Measurements from ENCODE around the gene S100PBP. TPM values are rescaled to one million over a fixed set of nuclear protein-coding genes. Genes with fewer than 3 reads are reported as not detected.
"Not testable (repeated sequence)": the region's sequence is repeated elsewhere in the genome, so short reads cannot be mapped to it uniquely, and the experiment has no call there.

The S100PBP gene
- total and polyA plus RNA-seq, 2 donors: 24.6 to 29.1 TPM

DNA sequence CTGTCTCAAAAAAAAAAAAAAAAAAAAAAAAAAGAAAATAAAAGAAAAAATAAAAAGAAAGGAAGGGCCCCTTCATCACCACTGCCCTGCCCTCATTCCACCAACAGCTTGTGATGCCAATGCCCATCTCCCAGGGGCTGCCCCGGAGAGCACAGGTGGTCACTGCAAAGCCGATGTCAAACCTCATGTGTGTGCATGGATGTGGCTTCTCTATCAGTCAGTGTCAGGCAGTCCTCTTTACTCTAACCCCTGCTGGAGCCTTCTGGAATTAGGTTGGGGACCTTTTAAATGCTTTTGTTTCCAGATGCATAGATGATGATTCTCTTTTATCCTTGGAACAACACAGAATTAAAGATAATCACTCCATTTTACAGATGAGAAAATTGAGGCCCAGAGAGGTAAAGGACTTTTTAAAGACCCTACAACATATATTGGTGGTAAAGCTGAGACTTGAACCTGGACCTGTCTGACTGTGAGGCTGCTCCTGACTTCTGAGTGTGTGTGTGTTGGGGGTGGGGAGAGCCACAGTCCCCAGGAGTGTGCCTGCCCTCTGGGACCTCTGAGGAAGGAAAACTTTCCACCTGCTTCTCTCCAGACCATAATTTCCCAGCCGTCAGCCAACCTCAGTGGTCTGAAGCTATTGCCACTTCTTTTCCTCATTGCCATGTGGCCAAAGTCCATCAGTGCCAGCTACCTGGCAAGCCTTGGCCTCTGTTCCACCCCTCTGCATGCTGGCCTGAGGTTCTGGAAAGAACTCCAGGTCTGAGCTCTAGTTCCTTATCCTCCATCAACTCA, 86.7 kb downstream of the S100PBP start:
- Histone ChIP-seq H3K27ac (ENCODE audit: low read depth in 1 of 2, low read length in 1 of 2) (no peak overlapping the region), H3K36me3 (ENCODE audit: control insufficient read depth in 2 of 2, insufficient read depth in 2 of 2, low read length in 1 of 2) (no peaks in the 10 kb centered on the region), H3K4me3 (ENCODE audit: low read length in 2 of 2) (no peak overlapping the region), H3K27me3 (ENCODE audit: control insufficient read depth in 2 of 2, insufficient read depth in 1 of 2, low read length in 1 of 2) (peaks cover 35 to 71% of the 10 kb centered on the region in 2 donors), H3K9me3 (ENCODE audit: control insufficient read depth in 2 of 2, insufficient read depth in 1 of 2, low read length in 1 of 2) (no peaks in the 10 kb centered on the region), H3K4me1 (ENCODE audit: control insufficient read depth in 2 of 2, insufficient read depth in 2 of 2, low read length in 2 of 2) (peaks cover 0 to 4% of the 10 kb centered on the region in 2 donors)
- 82% methylated on average over 3 of the region's 3 CpGs for WGBS
- DNase-seq (ENCODE audit: low read depth in 6 of 9, low spot score in 9 of 9): no peak

DNA sequence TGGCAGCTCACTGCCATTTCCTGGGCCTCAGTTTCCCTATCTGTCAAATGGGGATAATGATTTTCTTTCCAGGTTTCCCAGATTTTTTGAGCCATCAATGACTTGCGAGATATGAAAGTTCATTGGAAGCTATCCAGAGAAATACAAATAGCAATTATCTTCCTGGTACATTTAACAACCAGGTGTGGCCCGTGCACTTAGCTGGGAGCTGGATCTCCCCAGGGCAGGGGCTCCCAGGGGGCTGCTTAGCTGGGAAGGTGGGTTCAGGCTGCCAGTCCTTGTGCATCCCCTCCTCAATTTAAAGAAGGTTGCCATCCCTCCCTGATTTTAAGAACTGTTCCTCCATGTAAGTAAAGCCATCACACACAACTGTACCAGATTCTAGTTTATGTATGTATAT, 87.3 kb downstream of the S100PBP start:
- H3K36me3 ChIP-seq (ENCODE audit: control insufficient read depth in 2 of 2, insufficient read depth in 2 of 2, low read length in 1 of 2): no peaks in the 10 kb centered on the region
- no peak for DNase-seq (ENCODE audit: low read depth in 6 of 9, low spot score in 9 of 9)
- peaks cover 32 to 65% of the 10 kb centered on the region in 2 donors for H3K27me3 ChIP-seq (ENCODE audit: control insufficient read depth in 2 of 2, insufficient read depth in 1 of 2, low read length in 1 of 2)
- no peak overlapping the region for H3K4me3 ChIP-seq (ENCODE audit: low read length in 2 of 2)
- H3K9me3 ChIP-seq (ENCODE audit: control insufficient read depth in 2 of 2, insufficient read depth in 1 of 2, low read length in 1 of 2): no peaks in the 10 kb centered on the region
- WGBS: 88% methylated on average over 2 of the region's 2 CpGs
- peaks cover 0 to 4% of the 10 kb centered on the region in 2 donors for H3K4me1 ChIP-seq (ENCODE audit: control insufficient read depth in 2 of 2, insufficient read depth in 2 of 2, low read length in 2 of 2)
- H3K27ac ChIP-seq (ENCODE audit: low read depth in 1 of 2, low read length in 1 of 2): no peak overlapping the region

DNA sequence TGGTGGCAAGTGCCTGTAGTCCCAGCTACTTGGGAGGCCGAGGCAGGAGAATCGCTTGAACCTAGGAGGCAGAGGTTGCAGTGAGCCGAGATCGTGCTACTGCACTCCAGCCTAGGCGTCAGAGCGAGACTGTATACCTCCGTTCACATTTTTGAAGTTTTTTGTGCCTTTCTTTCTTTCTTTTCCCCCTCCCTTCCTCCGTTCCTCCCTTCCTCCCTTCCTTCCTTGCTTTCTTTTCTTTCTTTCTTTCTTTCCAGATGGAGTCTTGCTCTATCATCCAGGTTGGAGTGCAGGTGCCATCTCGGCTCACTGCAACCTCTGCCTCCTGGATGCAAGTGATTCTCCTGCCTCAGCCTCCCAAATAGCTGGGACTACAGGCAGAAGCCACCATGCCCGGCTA, 88.1 kb downstream of the S100PBP start:
- not testable (repeated sequence) for H3K27ac ChIP-seq (ENCODE audit: low read depth in 1 of 2, low read length in 1 of 2); H3K4me3 ChIP-seq (ENCODE audit: low read length in 2 of 2); H3K9me3 ChIP-seq (ENCODE audit: control insufficient read depth in 2 of 2, insufficient read depth in 1 of 2, low read length in 1 of 2); DNase-seq (ENCODE audit: low read depth in 6 of 9, low spot score in 9 of 9); H3K4me1 ChIP-seq (ENCODE audit: control insufficient read depth in 2 of 2, insufficient read depth in 2 of 2, low read length in 2 of 2); H3K36me3 ChIP-seq (ENCODE audit: control insufficient read depth in 2 of 2, insufficient read depth in 2 of 2, low read length in 1 of 2)
- WGBS: 84% methylated on average over 10 of the region's 10 CpGs
- H3K27me3 ChIP-seq (ENCODE audit: control insufficient read depth in 2 of 2, insufficient read depth in 1 of 2, low read length in 1 of 2): peaks cover 24 to 57% of the 10 kb centered on the region in 2 donors

DNA sequence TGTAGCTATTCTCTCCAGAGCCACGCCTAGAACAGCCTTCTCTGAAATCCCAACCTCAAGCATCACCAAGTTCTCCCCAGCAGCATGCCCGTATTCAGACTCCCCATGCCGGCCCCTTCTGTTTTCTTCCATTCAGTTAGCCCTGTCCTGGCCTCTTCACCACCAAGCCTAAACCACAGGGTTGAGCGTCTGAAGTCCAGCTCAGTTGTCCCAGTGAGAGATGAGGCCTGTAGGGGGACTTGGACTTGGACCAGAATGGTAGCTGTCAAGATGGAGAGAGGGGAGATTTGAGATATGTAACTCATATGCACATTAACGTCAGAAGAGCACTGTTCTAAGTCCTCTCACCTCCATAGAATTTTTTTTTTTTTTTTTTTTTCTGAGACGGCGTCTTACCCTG, 89.2 kb downstream of the S100PBP start:
- Histone ChIP-seq H3K27ac (ENCODE audit: low read depth in 1 of 2, low read length in 1 of 2) (no peak overlapping the region), H3K27me3 (ENCODE audit: control insufficient read depth in 2 of 2, insufficient read depth in 1 of 2, low read length in 1 of 2) (peaks cover 14 to 49% of the 10 kb centered on the region in 2 donors), H3K9me3 (ENCODE audit: control insufficient read depth in 2 of 2, insufficient read depth in 1 of 2, low read length in 1 of 2) (no peaks in the 10 kb centered on the region), H3K4me1 (ENCODE audit: control insufficient read depth in 2 of 2, insufficient read depth in 2 of 2, low read length in 2 of 2) (no peaks in the 10 kb centered on the region), H3K4me3 (ENCODE audit: low read length in 2 of 2) (no peak overlapping the region), H3K36me3 (ENCODE audit: control insufficient read depth in 2 of 2, insufficient read depth in 2 of 2, low read length in 1 of 2) (no peaks in the 10 kb centered on the region)
- 93% methylated on average over 7 of the region's 7 CpGs for WGBS
- no peak for DNase-seq (ENCODE audit: low read depth in 6 of 9, low spot score in 9 of 9)

DNA sequence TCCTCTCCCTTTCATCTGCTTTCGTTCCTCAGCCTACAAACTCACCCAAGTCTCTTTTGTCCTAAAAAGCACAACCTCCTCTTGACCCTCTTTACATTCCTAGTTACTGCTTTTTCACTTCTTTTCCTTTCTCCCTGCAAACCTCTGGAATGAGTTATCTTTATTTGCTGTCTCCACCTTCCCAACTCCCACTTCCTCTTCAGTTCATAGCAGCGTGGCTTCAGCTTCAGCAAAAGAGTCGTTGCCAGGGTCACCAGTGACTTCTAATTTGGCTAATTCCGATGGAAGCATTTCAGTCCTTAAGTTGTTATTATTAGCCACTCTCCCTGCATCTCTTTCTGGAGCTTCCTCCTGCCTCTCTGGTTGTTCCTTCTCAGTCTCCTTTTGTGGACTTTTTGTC, 90.0 kb downstream of the S100PBP start:
- Histone ChIP-seq H3K9me3 (ENCODE audit: control insufficient read depth in 2 of 2, insufficient read depth in 1 of 2, low read length in 1 of 2) (no peaks in the 10 kb centered on the region), H3K4me1 (ENCODE audit: control insufficient read depth in 2 of 2, insufficient read depth in 2 of 2, low read length in 2 of 2) (no peaks in the 10 kb centered on the region), H3K27ac (ENCODE audit: low read depth in 1 of 2, low read length in 1 of 2) (no peak overlapping the region), H3K4me3 (ENCODE audit: low read length in 2 of 2) (no peak overlapping the region), H3K36me3 (ENCODE audit: control insufficient read depth in 2 of 2, insufficient read depth in 2 of 2, low read length in 1 of 2) (no peaks in the 10 kb centered on the region), H3K27me3 (ENCODE audit: control insufficient read depth in 2 of 2, insufficient read depth in 1 of 2, low read length in 1 of 2) (peaks cover 8 to 41% of the 10 kb centered on the region in 2 donors)
- WGBS: 39% methylated on average over 4 of the region's 4 CpGs
- no peak for DNase-seq (ENCODE audit: low read depth in 6 of 9, low spot score in 9 of 9)

Other genes with a start within 250 kb of the S100PBP start
- 56.0 TPM for gene ZBTB8OS, start 167.1 kb upstream of the S100PBP start, total RNA-seq
- gene ZBTB8OS, start 167.1 kb upstream of the S100PBP start, polyA plus RNA-seq: 64.8 TPM
- gene RBBP4, start 166.4 kb upstream of the S100PBP start, total RNA-seq: 204 TPM
- 92.6 TPM for gene RBBP4, start 166.4 kb upstream of the S100PBP start, polyA plus RNA-seq
- 0.66 TPM for gene SYNC, start 114.9 kb upstream of the S100PBP start, total RNA-seq
- gene SYNC, start 114.9 kb upstream of the S100PBP start, polyA plus RNA-seq: 2.5 TPM
- 64.2 TPM for gene YARS1, start 295 bp upstream of the S100PBP start, total RNA-seq
- 41.7 TPM for gene YARS1, start 295 bp upstream of the S100PBP start, polyA plus RNA-seq
- gene FNDC5, start 53.3 kb downstream of the S100PBP start, total RNA-seq: 3.5 TPM
- 0.78 TPM for gene FNDC5, start 53.3 kb downstream of the S100PBP start, polyA plus RNA-seq
- gene HPCA, start 68.8 kb downstream of the S100PBP start, total RNA-seq: 0.24 TPM
- gene HPCA, start 68.8 kb downstream of the S100PBP start, polyA plus RNA-seq: 0.34 TPM
- 2.2 TPM for gene TMEM54, start 83.7 kb downstream of the S100PBP start, total RNA-seq
- 12.9 TPM for gene TMEM54, start 83.7 kb downstream of the S100PBP start, polyA plus RNA-seq
- 11.6 TPM for gene RNF19B, start 147.2 kb downstream of the S100PBP start, total RNA-seq
- 12.7 TPM for gene RNF19B, start 147.2 kb downstream of the S100PBP start, polyA plus RNA-seq
- gene AK2, start 219.2 kb downstream of the S100PBP start, total RNA-seq: 156 TPM
- 73.2 TPM for gene AK2, start 219.2 kb downstream of the S100PBP start, polyA plus RNA-seq

Measured in thymus (tissue), 11 donors.